Left ventricle myocardium inferior (tissue), 1 donor: Measurements from ENCODE around the gene PID1. TPM values are rescaled to one million over a fixed set of nuclear protein-coding genes. Genes with fewer than 3 reads are reported as not detected.

Experiments
- DNase-seq: peaks from one replicate; pipeline ENCODE4 v3.0.0-alpha.2; 2020
- H3K27ac ChIP-seq: fragments of 200-600 bp; replicated peaks from 2 replicates; pipeline ENCODE4 v1.8.0; 2021
- H3K27me3 ChIP-seq: fragments of 200-600 bp; 2 replicates; pipeline ENCODE4 v1.8.0; 2021; ENCODE audit warnings: low read depth
- H3K36me3 ChIP-seq: fragments of 200-600 bp; 2 replicates; pipeline ENCODE4 v1.8.0; 2021
- H3K4me1 ChIP-seq: fragments of 200-600 bp; 2 replicates; pipeline ENCODE4 v1.8.0; 2021
- H3K4me3 ChIP-seq: fragments of 200-600 bp; 2 replicates; pipeline ENCODE4 v1.8.0; 2021; ENCODE audit warnings: mild to moderate bottlenecking, moderate library complexity
- H3K9me3 ChIP-seq: fragments of 200-600 bp; replicated peaks from 2 replicates; pipeline ENCODE4 v1.8.0; 2021
- CTCF ChIP-seq: fragments of 200-600 bp; IDR thresholded peaks from 2 replicates; pipeline ENCODE4 v1.8.0; 2021; ENCODE audit warnings: antibody characterized with exemption, mild to moderate bottlenecking, borderline replicate concordance
- intact Hi-C: fragments of 100-400 bp; cut with micrococcal nuclease; formaldehyde crosslinking; loops from one replicate; pipeline ENCODE4 v1.11.0; 2022
- total RNA-seq: library from RNA; stranded (reverse); fragmentation: NEBNext Ultra II Directional; extraction: Animal tissue kit (Norgen Biotek cat#: 25700); gene quantifications from one replicate; pipeline ENCODE4 v1.2.1, GENCODE V29; 2021
- donor health status: DM: no; HTN: yes; CAD: no; lungs with severe emphysema.

Gene PID1
- total RNA-seq, 1 donor from 2014 or later: 7.8 TPM

- no peak overlapping the region for H3K4me3 ChIP-seq
- peaks cover 19% of the 10 kb centered on the region for H3K9me3 ChIP-seq
- DNase-seq: peak; percentile 34
- peaks cover 8% of the 10 kb centered on the region for H3K36me3 ChIP-seq
- H3K27me3 ChIP-seq: no peaks in the 10 kb centered on the region
- intact Hi-C loops: loop anchor here (10.0 kb wide), 1 partner anchor 137 kb away; no protein-coding TSS in a partner anchor
- peak overlapping the region; percentile 5 for H3K27ac ChIP-seq
- H3K4me1 ChIP-seq: peaks cover 8% of the 10 kb centered on the region
- TF ChIP-seq CTCF: no peak
These were observed 9.5 kb downstream of the PID1 start for GRCh38 chr2:229261599-229261998.

GRCh38 chr2:229261076-229261475 is 10.0 kb downstream of the PID1 start:
- intact Hi-C loops: loop anchor here (10.0 kb wide), 1 partner anchor 136 kb away; no protein-coding TSS in a partner anchor
- Histone ChIP-seq H3K9me3 (peaks cover 19% of the 10 kb centered on the region), H3K4me1 (peaks cover 8% of the 10 kb centered on the region), H3K36me3 (peaks cover 8% of the 10 kb centered on the region), H3K27ac (peak overlapping the region; percentile 2), H3K4me3 (no peak overlapping the region), H3K27me3 (no peaks in the 10 kb centered on the region)
- no peak for TF ChIP-seq CTCF
- DNase-seq: no peak

GRCh38 chr2:229257985-229258384 is 13.1 kb downstream of the PID1 start:
- peak overlapping the region; percentile 47 for H3K27ac ChIP-seq
- H3K27me3 ChIP-seq: no peaks in the 10 kb centered on the region
- H3K4me1 ChIP-seq: no peaks in the 10 kb centered on the region
- no peak overlapping the region for H3K4me3 ChIP-seq
- intact Hi-C loops: no loop called here
- peaks cover 12% of the 10 kb centered on the region for H3K36me3 ChIP-seq
- H3K9me3 ChIP-seq: peaks cover 19% of the 10 kb centered on the region
- TF ChIP-seq CTCF: no peak
- peak; percentile 28 for DNase-seq

GRCh38 chr2:229256376-229256775 is 14.7 kb downstream of the PID1 start:
- Histone ChIP-seq H3K4me1 (no peaks in the 10 kb centered on the region), H3K27ac (no peak overlapping the region), H3K36me3 (peaks cover 8% of the 10 kb centered on the region), H3K27me3 (no peaks in the 10 kb centered on the region), H3K4me3 (no peak overlapping the region), H3K9me3 (peaks cover 15% of the 10 kb centered on the region)
- no peak for TF ChIP-seq CTCF
- no peak for DNase-seq
- intact Hi-C loops: no loop called here

- Histone ChIP-seq H3K27ac (peak overlapping the region; percentile 31), H3K36me3 (peaks cover 4% of the 10 kb centered on the region), H3K4me1 (no peaks in the 10 kb centered on the region), H3K9me3 (no peaks in the 10 kb centered on the region), H3K27me3 (no peaks in the 10 kb centered on the region), H3K4me3 (no peak overlapping the region)
- DNase-seq: no peak
- intact Hi-C loops: no loop called here
- TF ChIP-seq CTCF: no peak
These were observed 16.9 kb downstream of the PID1 start for GRCh38 chr2:229254206-229254605.
